Right lung (tissue), 5 donors: ENCODE measurements around the gene SPRN. TPM values are rescaled to one million over a fixed set of nuclear protein-coding genes. Genes with fewer than 3 reads are reported as not detected.
"Not testable (repeated sequence)": the region's sequence is repeated elsewhere in the genome, so short reads cannot be mapped to it uniquely, and the experiment has no call there.

Source experiments
- DNase-seq, 2 donors: peaks; one replicate each; pipeline ENCODE4 v3.0.0-alpha.2; 2013
- polyA plus RNA-seq, 5 donors: library from polyadenylated mRNA; unstranded; fragments of 120-200 nt; gene quantifications; one replicate each; pipeline versions ENCODE4 v1.2.1 to v1.2.3, GENCODE V29; 2013; ENCODE audit warnings: inconsistent platforms in 1 of 5, low replicate concordance in 1 of 5; ENCODE audit not compliant: insufficient read length in 5 of 5, insufficient read depth in 1 of 5

SPRN gene
- polyA plus RNA-seq, 5 donors = 2.6 to 6.6 (median 3.1) TPM

DNA sequence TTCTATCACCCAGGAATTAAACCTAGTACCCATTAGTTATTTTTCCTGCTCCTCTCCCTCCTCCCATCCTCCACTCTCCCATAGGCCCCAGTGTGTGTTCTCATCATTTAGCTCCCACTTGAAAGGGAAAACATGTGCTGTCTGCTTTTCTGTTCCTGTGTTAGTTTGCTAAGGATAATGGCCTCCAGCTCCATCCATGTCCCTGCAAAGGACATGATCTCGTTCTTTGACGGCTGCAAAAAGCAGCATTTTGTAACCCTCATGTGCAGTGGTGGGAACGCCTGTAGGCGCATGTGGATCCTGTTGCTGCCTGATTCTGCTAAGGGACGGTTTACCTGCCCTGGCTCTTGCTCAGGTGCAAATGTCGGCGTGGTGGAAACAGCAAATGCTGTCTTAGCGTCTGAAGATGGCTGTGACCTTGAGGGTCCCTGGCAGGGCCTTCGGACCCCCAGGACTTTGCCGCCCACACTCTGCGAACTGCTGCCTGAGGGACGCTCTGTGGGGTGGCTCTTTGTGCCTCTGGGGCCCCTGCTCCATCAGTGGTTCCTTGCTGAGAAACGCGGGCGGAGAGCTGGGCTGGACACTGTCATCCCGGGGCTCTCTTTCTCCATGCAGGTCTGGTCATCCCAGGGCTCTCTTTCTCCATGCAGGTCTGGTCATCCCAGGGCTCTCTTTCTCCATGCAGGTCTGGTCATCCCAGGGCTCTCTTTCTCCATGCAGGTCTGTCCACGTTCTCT lies 36.0 kb downstream of the SPRN start:
- DNase-seq = no peak

DNA sequence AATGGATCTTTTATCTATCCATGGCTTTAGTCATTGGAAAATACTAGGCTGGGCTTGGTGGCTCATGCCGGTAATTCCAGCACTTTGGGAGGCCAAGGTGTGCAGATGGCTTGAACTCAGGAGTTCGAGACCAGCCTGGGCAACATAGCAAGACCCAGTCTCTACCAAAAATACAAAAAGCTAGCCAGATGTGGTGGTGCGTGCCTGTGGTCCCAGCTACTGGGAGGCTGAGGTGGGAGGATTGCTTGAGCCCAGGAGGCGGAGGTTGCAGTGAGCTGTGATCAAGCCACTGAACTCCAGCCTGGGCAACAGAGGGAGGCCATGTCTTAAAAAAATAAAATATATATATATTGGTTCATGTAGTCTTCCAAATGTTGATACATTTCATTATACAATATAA lies 37.5 kb downstream of the SPRN start:
- DNase-seq = not testable (repeated sequence)

DNA sequence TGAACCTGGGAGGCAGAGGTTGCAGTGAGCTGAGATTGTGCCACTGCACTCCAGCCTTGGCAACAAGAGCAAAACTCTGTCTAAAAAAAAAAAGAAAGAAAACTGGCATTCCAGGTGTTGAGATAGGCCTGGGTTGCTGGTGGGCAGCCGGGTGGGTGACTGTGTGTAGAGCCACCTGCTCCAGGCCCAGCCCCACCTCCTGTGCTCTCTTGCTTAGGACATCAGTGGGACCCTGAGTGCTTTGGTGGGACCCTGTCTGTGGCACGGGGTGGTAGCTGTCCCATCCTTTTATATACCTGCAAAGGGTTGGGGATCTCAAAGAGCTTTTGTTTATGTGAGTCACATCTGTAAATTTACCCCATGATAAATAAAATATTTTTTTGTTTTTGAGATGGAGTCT lies 39.2 kb downstream of the SPRN start:
- DNase-seq = no peak

DNA sequence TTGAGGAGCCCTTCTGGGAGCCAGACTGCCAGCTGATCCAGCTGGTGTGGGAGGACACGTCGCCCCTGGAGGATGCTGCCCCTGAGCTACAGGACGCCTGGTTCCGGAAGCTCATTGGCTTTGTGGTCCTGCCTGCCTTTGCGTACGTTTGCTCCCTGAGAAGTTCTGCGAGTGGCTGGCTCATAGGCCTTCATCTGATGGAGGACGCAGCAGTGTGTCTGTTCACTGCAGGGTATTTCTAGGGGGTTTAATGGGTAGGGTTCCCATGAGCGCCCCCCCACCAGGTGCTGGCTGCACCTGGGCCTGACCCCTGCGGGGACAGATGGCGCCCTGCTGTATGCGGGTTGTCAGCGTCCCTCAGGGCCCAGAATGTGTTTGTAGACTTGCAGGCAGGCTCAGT lies 40.4 kb downstream of the SPRN start:
- no peak for DNase-seq

DNA sequence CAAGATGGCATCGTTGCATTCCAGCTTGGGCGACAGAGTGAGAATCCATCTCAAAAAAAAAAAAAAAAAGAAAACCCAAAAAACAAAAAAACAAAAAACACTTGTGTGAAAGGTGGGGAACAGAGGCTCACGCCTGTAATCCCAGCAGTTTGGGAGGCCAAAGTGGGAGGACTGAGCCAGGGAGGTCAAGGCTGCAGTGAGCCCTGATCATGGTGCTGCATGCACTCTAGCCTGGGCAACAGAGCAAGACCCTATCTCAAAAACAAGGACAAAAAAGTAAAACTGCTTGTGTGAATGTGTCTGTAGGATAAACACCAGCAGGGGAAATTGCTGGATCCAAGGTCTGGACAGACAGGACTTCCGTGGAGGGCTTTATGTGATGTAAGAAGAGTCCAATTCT lies 40.9 kb downstream of the SPRN start:
- DNase-seq = no peak

DNA sequence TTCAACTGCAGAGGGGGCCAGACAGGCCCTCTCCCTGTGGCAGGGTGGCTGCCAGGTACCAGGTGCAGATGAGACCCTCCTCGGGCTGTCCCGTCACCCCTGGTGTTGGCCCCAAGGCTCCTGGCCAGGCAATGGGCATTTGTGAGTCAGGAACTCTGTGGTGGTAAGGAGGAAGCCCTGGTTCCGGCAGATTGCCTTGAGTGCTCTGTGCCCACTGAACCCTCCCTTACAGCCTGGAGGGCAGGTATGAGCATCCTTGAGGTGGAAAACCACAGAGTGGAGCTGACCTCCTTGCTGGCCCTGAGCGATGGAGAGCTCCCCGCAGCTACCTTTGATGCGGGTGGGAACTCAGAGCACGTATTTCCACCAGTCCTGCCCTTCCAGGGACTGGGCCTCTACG lies 43.4 kb downstream of the SPRN start:
- DNase-seq = no peak

DNA sequence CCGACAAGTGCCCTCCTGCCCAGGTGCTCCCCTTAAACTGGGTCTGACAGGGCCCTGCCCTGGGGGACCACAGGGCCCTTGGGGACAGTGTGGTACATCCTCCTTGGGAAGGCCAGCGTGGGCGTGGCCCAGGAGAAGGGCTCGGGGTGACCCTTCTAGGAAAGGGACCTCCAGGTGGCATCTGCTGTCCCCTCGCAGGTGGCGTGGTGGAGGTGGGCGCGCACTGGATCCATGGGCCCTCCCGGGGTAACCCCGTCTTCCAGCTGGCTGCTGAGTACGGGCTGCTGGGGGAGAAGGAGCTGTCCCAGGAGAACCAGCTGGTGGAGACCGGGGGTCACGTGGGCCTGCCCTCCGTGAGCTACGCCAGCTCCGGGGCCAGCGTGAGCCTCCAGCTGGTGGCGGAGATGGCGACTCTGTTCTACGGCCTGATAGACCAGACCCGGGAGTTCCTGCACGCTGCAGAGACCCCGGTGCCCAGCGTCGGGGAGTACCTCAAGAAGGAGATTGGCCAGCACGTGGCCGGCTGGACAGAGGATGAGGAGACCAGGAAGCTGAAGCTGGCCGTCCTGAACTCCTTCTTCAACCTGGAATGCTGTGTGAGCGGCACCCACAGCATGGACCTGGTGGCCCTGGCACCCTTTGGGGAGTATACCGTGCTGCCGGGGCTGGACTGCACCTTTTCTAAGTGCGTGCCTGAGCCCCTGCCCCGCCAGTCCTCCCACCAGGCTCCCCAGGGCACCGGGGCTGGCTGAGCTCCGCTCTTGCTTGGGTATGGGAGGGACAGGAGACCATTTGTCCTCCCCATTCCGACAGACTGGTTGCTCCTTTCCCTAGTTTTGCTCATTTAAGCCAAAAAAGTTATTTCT lies 44.4 kb downstream of the SPRN start:
- DNase-seq = no peak

DNA sequence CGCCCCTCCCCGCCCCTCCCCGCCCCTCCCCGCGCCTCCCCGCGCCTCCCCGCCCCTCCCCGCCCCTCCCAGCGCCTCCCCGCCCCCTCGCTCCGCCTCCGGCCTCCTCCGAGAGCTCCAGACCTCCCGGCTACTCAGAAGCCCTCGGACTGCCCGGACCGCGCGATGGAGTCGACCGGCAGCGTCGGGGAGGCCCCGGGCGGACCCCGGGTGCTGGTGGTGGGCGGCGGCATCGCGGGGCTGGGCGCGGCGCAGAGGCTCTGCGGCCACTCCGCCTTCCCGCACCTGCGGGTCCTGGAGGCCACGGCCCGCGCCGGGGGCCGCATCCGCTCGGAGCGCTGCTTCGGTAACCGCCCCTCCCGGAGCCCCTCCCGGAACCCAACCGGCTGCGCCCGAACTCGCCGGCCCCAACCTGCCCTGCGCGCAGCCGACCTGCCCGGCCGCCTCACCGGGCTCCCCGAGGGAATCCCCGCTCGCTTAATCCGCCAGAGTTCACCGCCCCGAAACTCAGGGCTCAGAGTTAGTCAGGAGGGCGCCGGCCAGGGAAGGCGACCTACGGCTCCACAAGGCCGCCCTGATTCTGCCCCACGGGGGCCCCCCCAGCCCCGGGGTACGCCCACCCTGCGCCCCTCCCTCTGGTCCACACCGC lies 45.1 kb downstream of the SPRN start, which contains the start of gene PAOX:
TSS of gene PAOX (plus strand) at position 111 of the 649 bp plus-strand sequence. CDS start at position 166, 55 bp downstream.
- peak; percentile 57 to 58 for DNase-seq

DNA sequence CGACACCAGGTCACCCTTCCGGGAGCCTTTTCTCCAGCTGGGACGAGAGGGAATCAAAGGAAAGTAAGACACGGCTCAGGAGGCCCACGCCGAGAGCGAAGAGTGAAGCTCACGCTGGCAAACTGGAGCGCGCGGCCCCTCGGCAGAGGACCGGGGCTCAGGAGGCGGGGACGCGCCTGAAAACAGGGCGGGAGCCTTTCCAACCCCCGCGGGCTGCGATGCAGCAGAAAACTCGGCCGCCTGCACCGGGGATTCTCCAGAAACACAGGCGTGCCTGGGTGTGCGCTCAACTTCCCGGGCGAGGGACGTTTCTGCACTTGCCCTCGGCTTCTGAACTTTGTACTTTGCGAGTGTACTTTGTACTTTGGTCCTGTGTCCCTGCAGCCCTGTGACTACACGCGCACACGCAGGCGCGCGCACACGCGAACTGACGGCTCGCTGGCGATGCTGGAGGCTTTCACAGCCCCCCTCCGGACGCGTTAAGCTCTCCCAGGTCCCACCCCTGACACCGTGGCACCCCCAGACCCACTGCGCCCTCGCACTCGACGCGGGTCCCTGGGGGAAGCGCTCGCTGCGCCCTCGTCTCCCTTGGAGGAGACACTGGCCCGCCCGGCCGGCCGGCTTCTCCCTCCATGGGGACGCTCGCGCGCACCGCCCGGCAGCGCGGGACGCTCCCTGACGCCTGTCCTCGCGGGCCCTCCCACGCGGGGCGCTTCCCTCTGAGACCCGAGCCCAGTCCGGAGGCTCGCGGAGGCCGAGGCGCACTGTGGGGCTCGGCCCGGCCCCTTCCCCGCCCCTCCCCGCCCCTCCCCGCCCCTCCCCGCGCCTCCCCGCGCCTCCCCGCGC lies 46.0 kb downstream of the SPRN start:
- peak; percentile 53 to 60 for DNase-seq

DNA sequence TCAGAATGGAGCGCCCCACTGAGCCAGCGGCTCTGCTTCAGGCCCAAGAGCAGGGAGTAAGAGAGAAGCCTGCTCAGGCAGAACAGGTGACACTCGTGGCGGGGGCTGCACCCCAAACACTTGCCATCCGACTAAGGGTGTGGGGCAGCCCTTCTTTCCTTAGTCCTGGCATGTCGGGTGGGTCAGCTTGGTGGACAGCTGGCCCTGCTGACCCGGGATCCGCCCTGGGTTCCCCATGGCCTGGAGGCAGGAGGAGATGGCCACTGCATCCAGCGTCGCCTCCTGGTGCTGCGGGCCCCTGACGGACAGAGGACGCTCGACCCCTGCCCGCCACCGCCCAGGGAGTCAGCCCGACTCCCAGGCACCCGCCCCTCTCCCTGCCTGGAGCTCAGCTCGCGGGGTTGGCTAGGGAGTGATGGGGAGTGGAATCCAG lies 46.6 kb downstream of the SPRN start:
- no peak for DNase-seq

DNA sequence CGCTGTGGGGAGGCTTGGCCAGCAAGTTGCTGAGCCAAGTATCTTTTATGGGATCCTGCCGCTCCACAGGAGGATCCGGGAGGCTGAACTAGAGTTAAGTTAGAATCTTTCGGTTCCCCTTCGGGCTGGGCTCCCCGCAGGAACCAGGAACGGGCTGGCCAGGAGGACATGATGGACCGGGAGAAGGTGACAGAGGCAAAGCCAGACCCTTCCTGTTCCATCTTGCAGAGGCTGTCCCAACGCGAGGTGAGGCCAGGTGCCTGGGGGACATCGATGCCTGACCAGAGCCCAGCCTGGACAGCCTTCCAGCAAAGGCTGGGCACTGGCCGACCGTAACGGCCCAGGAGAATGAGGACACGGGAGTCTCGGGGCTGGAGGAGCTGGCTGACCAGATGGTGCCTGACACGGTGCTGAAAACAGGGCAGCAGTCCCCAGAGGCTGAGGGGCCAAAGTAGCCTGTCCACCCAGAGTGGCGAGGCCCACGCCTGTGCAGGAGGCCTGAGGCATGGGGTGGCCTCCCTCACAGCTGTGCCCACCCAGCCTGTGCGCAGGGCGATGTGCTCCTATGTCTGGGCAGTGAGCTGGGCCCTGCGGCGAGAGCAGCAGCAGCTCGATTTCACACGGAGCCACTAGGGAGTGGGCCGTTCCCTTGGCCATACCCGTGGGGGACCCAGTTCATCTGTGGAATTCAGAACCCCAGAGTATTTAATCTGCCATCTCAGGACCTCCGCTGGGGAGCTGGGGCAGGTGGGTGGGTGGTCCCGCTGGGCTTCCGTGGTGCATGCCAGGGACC lies 47.2 kb downstream of the SPRN start:
- DNase-seq = no peak

DNA sequence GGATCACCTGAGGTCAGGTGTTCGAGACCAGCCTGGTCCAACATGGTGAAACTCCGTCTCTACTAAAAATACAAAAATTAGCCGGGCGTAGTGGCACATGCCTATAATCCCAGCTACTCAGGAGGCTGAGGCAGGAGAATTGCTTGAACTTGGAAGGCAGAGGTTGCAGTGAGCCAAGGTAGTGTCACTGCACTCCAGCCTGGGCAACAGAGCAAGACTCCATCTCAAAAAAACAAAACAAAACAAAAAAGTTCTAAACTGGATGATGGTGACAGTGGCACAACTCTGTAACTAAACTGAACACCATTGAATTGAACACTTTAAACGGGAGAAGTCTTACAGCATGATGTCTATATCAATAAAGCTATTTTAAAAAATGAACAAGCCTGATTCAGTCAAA lies 48.2 kb downstream of the SPRN start:
- DNase-seq = not testable (repeated sequence)

DNA sequence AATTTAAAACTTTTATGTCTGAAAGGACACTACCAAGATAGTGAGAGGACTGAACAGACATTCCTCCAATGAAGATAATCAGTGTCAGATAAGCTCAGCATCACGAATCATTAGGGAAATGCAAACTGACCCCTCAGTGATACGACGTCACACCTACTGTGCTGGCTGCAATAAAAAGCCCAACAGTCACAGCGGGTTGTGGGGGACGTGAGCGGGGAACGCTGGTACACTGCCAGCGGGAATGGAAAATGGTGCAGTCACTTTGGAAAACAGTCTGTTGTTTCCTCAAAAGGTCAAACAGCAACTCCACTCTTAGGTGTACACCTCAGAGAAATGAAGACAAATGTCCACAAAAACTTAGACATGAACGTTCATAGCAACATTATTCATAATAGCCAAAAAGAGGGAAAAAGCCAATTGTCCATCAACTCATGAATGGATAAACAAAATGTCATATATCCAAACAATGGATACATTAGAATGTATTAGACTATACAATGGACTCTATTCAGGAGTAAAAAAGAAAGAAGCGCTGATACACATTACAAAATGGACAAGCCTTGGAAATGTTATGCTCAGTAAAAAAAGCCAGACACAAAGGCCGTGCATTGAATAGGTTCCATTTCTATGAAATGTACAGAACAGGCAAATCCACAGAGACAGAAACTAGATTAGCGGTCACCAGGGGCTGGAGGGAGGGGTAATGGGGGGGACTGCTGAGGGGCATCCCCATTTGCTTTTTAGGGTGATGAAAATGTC lies 48.9 kb downstream of the SPRN start:
- no peak for DNase-seq

DNA sequence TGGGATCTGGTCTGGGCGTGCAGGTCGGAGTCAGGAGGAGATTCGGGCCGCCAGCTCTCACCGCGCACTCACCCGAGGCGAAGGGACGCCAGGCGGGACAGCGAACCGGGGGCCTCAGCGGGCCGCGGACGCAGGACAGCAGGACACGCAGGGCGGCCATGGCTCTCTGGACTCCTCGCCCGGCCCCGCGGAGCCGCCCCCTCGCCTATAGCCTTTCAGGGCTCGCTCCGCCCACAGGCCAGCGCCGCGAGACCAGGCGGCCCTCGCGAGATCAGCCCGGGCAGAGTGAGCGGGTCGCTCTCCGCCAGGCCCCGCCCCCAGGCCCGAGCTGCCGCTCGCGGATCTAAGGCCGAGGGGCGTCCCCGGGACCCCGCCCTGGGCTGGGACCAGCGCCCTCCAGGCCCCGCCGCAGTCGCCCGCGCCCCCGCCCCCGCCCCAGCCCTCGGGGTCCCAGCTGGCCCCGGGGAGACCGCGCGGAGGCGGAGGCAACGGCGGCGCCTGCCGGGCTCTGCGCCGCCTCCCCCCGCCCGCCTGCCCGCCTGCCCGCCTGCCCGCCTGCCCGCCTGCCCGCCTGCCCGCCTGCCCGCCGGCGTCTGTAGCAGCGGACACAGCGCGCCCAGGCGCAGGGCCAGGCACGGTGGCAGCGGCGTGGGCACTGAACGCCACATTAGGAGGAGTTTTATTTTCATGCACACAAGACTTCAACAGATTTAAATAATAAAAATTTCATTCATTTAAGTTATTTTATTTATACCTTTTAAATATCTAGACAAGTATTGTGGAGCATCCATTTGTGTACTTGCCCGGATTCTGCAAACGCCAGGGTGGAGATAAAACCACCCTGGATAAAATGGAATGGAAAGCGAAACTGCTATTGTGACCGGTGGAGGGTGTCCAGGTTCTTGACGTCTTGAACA lies 51.0 kb downstream of the SPRN start, which contains the start of gene ECHS1:
TSS of gene ECHS1 (minus strand) at position 181 of the 917 bp plus-strand sequence. CDS start at position 160, 21 bp downstream.
- peak; percentile 93 to 94 for DNase-seq

DNA sequence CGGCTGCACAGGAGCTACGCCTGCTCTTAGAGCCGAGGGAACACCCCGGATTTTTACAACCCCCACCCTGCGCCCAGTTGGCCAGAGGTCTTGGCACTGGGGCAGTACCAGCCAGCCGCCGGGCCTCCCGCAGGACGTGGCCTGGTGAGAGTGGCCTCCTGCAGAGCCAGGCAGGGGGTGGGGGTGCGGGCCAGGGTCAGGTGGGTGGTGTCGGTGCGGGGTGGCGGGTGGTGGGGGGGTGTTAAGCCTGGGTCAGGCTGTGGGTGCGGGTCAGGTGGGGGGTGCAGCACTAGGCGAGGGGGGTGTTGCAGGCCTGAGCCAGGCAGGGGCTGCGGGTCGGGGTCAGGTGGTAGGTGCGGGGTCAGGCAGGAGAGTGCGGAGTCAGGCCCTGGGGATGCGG lies 51.9 kb downstream of the SPRN start:
- DNase-seq = no peak
